Neural cell (in vitro differentiated cells): Measurements from ENCODE around the gene DBNDD1.

ENCODE experiments used
- CTCF ChIP-seq: fragments of 450-650 bp; IDR thresholded peaks from 2 replicates; pipeline ENCODE4 v1.5.1; 2014; ENCODE audit warnings: antibody characterized with exemption, mild to moderate bottlenecking, moderate library complexity; ENCODE audit not compliant: poor library complexity, severe bottlenecking
- EZH2 ChIP-seq: fragments of 200-600, 300-800 bp; shearing (Covaris generic), sonication (generic); IDR thresholded peaks from 2 replicates; pipeline ENCODE4 v1.6.1; 2014; ENCODE audit warnings: antibody characterized with exemption, low read length, borderline replicate concordance, mild to moderate bottlenecking; ENCODE audit not compliant: insufficient read depth, poor library complexity, severe bottlenecking
- POLR2AphosphoS5 ChIP-seq: IDR thresholded peaks from 2 replicates; pipeline ENCODE4 v1.6.1; 2012
- REST ChIP-seq: IDR thresholded peaks from 2 replicates; pipeline ENCODE4 v1.6.1; 2012; ENCODE audit warnings: borderline replicate concordance
- SMC3 ChIP-seq: fragments of 450-650 bp; conservative IDR thresholded peaks from 2 replicates; pipeline ENCODE4 v1.6.1; 2014; ENCODE audit warnings: antibody characterized with exemption, mild to moderate bottlenecking, moderate library complexity; ENCODE audit not compliant: poor library complexity
- TAF1 ChIP-seq: IDR thresholded peaks from 2 replicates; pipeline ENCODE4 v1.6.1; 2012; ENCODE audit warnings: low read depth

GRCh38 chr16:89983536-89983935 is 35.7 kb downstream of the DBNDD1 start:
- TF ChIP-seq EZH2 = no peak
- no peak for TF ChIP-seq CTCF
- no peak for TF ChIP-seq REST
- TF ChIP-seq SMC3 = no peak
- TF ChIP-seq TAF1 = no peak
- TF ChIP-seq POLR2AphosphoS5 = no peak
